Measurements from ENCODE around the gene SYCE3.
"Not testable (repeated sequence)": the region's sequence is repeated elsewhere in the genome, so short reads cannot be mapped to it uniquely, and the experiment has no call there.

The SYCE3 gene

GRCh38 chr22:50547263-50547985 lies 15.3 kb downstream of the SYCE3 start:
- no peak for DNase-seq

- DNase-seq = no peak
Measured at GRCh38 chr22:50546326-50547262, 16.1 kb downstream of the SYCE3 start.

- no peak for DNase-seq
Measured at GRCh38 chr22:50545522-50546325, 17.0 kb downstream of the SYCE3 start, which contains the start of gene KLHDC7B. KLHDC7B (plus strand) TSS chr22:50545899; CDS start chr22:50546244, 345 bp downstream.

- peak; percentile 58 for DNase-seq
Measured at GRCh38 chr22:50544746-50545253, 17.9 kb downstream of the SYCE3 start.

GRCh38 chr22:50544078-50544745 lies 18.5 kb downstream of the SYCE3 start:
- peak; percentile 85 for DNase-seq

GRCh38 chr22:50542416-50542927 lies 20.2 kb downstream of the SYCE3 start:
- DNase-seq = no peak

- DNase-seq = not testable (repeated sequence)
Measured at GRCh38 chr22:50541667-50542026, 21.1 kb downstream of the SYCE3 start.

GRCh38 chr22:50540381-50540780 lies 22.3 kb downstream of the SYCE3 start:
- DNase-seq = no peak

GRCh38 chr22:50537765-50538164 lies 25.0 kb downstream of the SYCE3 start:
- no peak for DNase-seq

- no peak for DNase-seq
Measured at GRCh38 chr22:50536226-50536625, 26.5 kb downstream of the SYCE3 start.

GRCh38 chr22:50535113-50535512 lies 27.6 kb downstream of the SYCE3 start:
- no peak for DNase-seq

- DNase-seq = not testable (repeated sequence)
Measured at GRCh38 chr22:50533856-50534711, 28.6 kb downstream of the SYCE3 start.

GRCh38 chr22:50532824-50533796 lies 29.6 kb downstream of the SYCE3 start:
- no peak for DNase-seq

GRCh38 chr22:50531962-50532674 lies 30.6 kb downstream of the SYCE3 start:
- peak; percentile 59 for DNase-seq

- DNase-seq = peak; percentile 61
Measured at GRCh38 chr22:50531546-50531961, 31.2 kb downstream of the SYCE3 start.

- DNase-seq = peak; percentile 75
Measured at GRCh38 chr22:50530877-50531545, 31.7 kb downstream of the SYCE3 start.

GRCh38 chr22:50530580-50530876 lies 32.2 kb downstream of the SYCE3 start:
- no peak for DNase-seq

- peak; percentile 69 for DNase-seq
Measured at GRCh38 chr22:50529897-50530579, 32.7 kb downstream of the SYCE3 start, which contains the start of gene TYMP. TYMP (minus strand) TSS chr22:50530012; CDS start chr22:50529709, 303 bp downstream.
